IPS-20b (cell line): ENCODE measurements around the gene AGO3.

Source experiments
- H3K27ac ChIP-seq: one replicate; pipeline ENCODE4 v1.5.1; 2013; ENCODE audit warnings: low read length
- H3K27me3 ChIP-seq: 2 replicates; pipeline ENCODE4 v1.6.1; 2013; ENCODE audit warnings: mild to moderate bottlenecking, low read length, inconsistent platforms; ENCODE audit not compliant: insufficient read depth
- H3K36me3 ChIP-seq: 2 replicates; pipeline ENCODE4 v1.6.1; 2013; ENCODE audit warnings: low read depth, mild to moderate bottlenecking, inconsistent platforms, low read length, moderate library complexity; ENCODE audit not compliant: insufficient read depth
- H3K4me1 ChIP-seq: 2 replicates; pipeline ENCODE4 v1.6.1; 2013; ENCODE audit warnings: mild to moderate bottlenecking, control low read depth, inconsistent platforms, low read length, moderate library complexity; ENCODE audit not compliant: insufficient read depth
- H3K4me3 ChIP-seq: 2 replicates; pipeline ENCODE4 v1.5.1; 2013; ENCODE audit warnings: mild to moderate bottlenecking, low read length, inconsistent platforms
- H3K9ac ChIP-seq: 2 replicates; pipeline ENCODE4 v1.6.1; 2013; ENCODE audit warnings: low read depth, mild to moderate bottlenecking, inconsistent platforms, low read length, moderate library complexity
- H3K9me3 ChIP-seq: 2 replicates; pipeline ENCODE4 v1.6.1; 2013; ENCODE audit warnings: mild to moderate bottlenecking, low read depth, low read length, inconsistent platforms; ENCODE audit not compliant: insufficient read depth

Gene AGO3

DNA sequence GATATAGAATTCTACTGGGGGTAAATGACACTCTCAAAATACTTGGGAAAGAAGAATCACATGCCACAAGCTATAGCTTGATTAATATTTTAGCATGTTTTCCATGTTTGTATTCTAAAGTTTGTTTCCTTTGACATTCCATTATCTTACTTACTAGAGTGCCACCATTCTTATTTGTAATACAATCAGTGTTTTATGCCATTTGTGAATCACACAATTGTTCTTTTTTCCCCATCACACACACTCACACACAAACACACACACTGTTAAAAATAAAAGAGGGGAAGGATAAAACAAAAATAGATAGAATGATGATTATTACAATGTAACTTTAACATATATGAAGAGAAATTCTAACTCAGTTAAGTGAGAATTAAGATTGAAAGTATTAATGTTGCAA is 137.0 kb downstream of the AGO3 start:
- Histone ChIP-seq H3K4me3 (no peak overlapping the region), H3K9me3 (no peaks in the 10 kb centered on the region), H3K36me3 (no peaks in the 10 kb centered on the region), H3K4me1 (peaks cover 5% of the 10 kb centered on the region; the same call in 1 of the 2 replicates), H3K27ac (no peak overlapping the region), H3K27me3 (no peaks in the 10 kb centered on the region), H3K9ac (no peak overlapping the region)

DNA sequence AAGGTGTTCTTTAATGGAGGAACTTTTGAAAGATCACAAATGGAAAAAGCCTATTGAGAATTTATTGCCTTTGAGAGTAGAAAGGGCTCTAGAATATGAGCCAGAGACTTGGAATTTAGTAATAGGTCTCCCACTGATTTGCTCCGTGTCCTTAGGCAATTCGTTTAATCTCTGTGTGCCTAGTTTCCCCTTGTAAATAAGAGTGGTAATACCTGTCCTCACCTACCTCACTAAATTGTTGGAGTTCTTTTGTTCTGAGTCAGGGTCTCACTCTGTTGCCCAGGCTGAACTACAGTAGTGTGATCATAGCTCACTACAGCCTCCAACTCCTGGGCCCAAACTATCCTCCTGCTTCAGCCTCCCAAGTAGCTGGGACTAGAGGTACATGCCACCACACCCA is 138.0 kb downstream of the AGO3 start:
- Histone ChIP-seq H3K4me1 (peaks cover 5% of the 10 kb centered on the region; the same call in 1 of the 2 replicates), H3K4me3 (no peak overlapping the region), H3K9ac (no peak overlapping the region), H3K27ac (no peak overlapping the region), H3K9me3 (no peaks in the 10 kb centered on the region), H3K27me3 (no peaks in the 10 kb centered on the region), H3K36me3 (no peaks in the 10 kb centered on the region)

DNA sequence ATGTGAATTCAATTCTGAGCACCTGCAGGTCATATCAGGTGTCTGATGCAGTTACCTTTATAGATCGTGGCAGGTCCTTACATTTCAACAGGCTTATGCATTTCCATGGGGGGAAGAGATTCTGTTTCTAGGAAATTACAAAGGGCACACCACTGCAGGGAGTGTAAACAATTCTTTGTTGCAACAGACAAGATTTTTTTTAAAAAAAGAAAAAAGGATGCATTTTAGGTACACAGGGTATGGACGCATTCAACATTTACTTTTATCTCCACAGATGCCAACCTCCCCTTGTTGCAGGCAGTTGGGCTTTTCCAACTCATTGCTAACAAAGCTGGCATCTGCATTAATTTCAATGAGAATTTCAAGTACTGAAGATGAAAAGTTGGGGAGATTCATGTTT is 139.4 kb downstream of the AGO3 start:
- peak overlapping the region; percentile 49; the same call in 1 of the 2 replicates for H3K9ac ChIP-seq
- H3K9me3 ChIP-seq = no peaks in the 10 kb centered on the region
- peaks cover 5% of the 10 kb centered on the region; the same call in 1 of the 2 replicates for H3K4me1 ChIP-seq
- no peaks in the 10 kb centered on the region for H3K36me3 ChIP-seq
- no peak overlapping the region for H3K4me3 ChIP-seq
- no peaks in the 10 kb centered on the region for H3K27me3 ChIP-seq
- H3K27ac ChIP-seq = no peak overlapping the region

DNA sequence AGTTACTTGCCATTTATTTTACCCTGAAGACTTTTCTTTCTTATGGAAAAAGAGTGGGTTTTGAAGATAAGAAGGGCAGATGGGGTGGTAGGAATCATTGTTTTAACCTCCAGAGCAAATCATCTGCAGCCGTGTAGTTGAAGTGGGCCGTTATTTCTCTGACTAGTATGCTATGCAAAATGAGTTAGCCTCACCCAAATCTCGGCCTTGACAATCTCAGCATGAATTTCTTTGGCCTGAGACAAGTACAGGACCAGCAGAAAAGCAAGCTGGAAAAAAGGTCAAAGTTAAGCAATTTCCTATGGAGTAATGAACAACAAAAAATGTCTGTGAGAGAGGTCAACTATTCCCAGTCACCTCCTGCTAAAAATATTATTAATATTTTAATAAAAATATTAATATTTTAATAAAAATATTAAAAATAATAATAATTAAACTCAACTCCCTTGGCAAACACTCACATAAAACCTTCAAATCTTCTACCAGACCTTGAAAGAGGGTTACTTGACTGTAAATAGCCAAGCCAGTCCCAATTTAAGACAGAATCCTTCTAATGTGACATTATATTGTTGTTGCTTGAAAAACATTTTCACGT is 146.2 kb downstream of the AGO3 start:
- no peak overlapping the region for H3K9ac ChIP-seq

DNA sequence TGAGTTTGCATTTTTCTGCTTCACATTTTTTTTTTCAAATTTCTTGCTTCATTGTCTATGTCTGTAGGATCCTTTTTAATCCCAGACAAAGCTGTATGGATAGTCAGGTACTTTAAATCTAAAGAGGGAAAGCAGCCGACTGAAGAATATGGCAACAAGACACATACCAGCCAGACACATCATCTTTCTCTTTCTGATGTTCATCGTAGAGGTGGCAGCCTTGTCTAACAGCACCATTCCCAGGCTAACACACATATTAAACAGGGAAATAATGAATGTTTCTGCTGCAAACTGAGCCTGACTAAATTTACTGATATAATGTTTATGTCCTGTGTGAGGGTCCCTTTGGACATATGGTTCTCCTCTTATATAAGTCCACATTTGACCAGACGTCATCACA is 149.3 kb downstream of the AGO3 start:
- Histone ChIP-seq H3K36me3 (no peaks in the 10 kb centered on the region), H3K27me3 (peaks cover 11% of the 10 kb centered on the region), H3K4me1 (peaks cover 5% of the 10 kb centered on the region; the same call in 1 of the 2 replicates), H3K9me3 (no peaks in the 10 kb centered on the region), H3K9ac (no peak overlapping the region), H3K4me3 (no peak overlapping the region), H3K27ac (no peak overlapping the region)

More for the DNA sequence above, 146.2 kb downstream of the AGO3 start:
- Histone ChIP-seq H3K4me3 (no peak overlapping the region), H3K4me1 (no peaks in the 10 kb centered on the region), H3K27me3 (no peaks in the 10 kb centered on the region), H3K27ac (no peak overlapping the region), H3K9me3 (no peaks in the 10 kb centered on the region), H3K36me3 (no peaks in the 10 kb centered on the region)

DNA sequence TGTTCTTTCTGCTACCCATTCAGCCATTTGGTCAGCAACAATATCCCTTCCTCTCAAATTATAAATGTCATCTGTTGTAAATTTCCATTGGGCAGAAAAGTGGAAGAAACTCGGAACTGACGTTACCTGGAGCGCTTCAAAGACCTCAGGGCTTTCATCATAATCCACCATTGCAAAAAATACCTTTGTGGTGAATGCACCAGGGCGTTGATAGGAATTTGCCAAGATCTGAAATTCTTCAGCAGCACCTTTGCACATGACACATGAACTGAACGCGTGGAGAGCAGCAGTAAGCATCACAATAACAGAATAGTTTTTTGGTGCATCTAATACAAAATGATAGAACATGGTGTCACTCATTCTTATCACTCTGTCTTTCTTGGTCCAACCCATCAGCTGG is 149.9 kb downstream of the AGO3 start:
- no peaks in the 10 kb centered on the region for H3K36me3 ChIP-seq
- peaks cover 5% of the 10 kb centered on the region; the same call in 1 of the 2 replicates for H3K4me1 ChIP-seq
- no peaks in the 10 kb centered on the region for H3K9me3 ChIP-seq
- no peak overlapping the region for H3K9ac ChIP-seq
- H3K4me3 ChIP-seq = no peak overlapping the region
- H3K27ac ChIP-seq = no peak overlapping the region
- peaks cover 11% of the 10 kb centered on the region for H3K27me3 ChIP-seq

DNA sequence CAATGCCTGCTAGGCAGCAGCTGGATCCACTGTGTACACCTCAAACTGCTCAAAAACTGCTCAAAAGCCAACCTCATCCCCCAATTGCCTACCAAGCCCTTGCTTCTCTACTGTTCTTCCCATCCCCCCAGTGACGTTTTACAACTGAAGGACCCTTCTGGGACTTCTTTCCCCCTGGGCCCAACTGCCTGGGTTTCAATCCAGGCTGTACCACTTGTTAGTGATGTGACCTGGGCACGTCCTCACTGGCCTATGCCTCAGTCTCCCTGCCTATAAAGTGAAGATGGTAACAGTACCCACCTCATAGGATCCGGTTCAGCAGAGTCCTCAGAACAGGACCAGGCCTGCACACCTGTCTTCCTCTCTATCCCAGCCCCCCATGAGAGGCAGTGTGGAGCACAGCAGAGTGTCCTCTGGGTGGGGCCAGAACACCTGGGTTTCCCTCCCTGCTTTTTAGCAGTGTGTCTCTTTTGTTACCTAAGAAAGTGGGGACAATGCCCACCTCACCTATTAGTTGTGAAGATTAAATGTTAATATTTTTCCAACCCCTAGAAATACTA is 151.1 kb downstream of the AGO3 start:
- Histone ChIP-seq H3K9me3 (no peaks in the 10 kb centered on the region), H3K9ac (no peak overlapping the region), H3K4me3 (no peak overlapping the region), H3K4me1 (peaks cover 5% of the 10 kb centered on the region; the same call in 1 of the 2 replicates), H3K36me3 (no peaks in the 10 kb centered on the region), H3K27me3 (peaks cover 11% of the 10 kb centered on the region), H3K27ac (no peak overlapping the region)

DNA sequence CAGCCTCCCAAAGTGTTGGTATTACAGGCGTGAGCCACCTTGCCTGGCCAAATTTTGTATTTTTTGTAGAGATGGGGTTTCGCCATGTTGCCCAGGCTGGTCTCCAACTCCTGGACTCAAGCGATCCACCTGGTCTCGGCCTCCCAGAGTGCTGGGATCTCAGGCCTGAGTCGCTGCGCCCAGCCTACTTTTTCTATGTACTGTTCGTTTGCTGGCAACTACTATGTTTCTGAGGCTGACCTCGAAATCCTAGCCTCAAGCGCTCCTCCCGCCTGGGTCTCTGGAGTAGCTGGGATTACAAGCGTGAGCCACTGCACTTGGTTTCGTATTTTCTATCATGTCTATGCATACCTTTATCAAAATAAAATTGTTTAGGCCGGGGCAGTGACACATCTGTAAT is 152.3 kb downstream of the AGO3 start:
- Histone ChIP-seq H3K9me3 (no peaks in the 10 kb centered on the region), H3K36me3 (no peaks in the 10 kb centered on the region), H3K9ac (no peak overlapping the region), H3K4me3 (peak overlapping the region; percentile 73; the same call in 1 of the 2 replicates), H3K27ac (no peak overlapping the region), H3K27me3 (peaks cover 11% of the 10 kb centered on the region), H3K4me1 (peaks cover 5% of the 10 kb centered on the region; the same call in 1 of the 2 replicates)

DNA sequence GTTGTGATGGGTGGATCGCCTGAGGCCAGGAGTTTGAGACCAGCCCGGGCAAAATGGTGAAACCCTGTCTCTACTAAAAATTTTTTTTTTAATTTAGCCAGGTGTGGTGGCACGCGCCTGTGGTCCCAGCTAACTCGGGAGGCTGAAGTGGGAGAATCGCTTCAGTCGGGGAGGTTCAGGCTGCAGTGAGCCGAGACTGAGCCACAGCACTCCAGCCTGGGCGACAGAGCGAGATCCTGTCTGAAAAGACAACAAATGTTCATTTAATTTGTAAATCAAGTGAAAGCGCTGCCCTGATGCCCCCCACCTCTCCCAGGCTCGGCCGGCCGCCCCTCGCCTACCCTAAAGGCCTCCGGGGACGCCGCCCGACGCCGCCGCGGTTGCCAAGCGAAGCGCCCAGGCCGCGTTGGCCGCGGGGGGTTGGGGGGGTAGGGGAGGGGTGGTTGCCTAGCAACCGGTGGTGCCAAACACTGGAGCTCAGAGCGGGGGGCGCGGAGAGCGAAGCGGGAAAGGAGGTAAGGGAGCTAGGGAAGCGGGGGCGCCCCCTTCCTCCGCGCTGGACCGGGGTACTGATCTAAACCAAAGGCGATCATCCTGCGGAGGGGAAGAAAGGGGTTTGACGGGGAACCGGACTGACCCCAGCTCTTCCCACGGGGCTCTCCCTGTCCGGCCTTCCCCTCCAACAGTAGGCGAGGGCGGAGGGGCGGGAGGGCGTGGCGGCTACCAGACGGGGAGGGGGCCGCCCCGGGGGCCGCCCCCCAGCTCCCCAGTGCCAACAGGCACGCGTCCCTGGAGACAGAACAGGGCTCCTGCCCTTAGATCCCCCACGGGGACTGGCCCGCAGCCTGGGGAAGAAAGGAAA is 153.0 kb downstream of the AGO3 start, which contains the start of gene TEKT2:
Gene TEKT2, plus strand, starts transcription at position 460 of the 862 bp plus-strand sequence. CDS start 828 bp downstream, outside the sequence.
- no peaks in the 10 kb centered on the region for H3K9me3 ChIP-seq
- H3K27ac ChIP-seq = no peak within 1 kb of the TSS
- H3K4me1 ChIP-seq = peaks cover 5% of the 10 kb centered on the region; the same call in 1 of the 2 replicates
- H3K9ac ChIP-seq = peak within 1 kb of the TSS; percentile 72; the same call in 1 of the 2 replicates
- H3K4me3 ChIP-seq = peak within 1 kb of the TSS; percentile 73
- H3K36me3 ChIP-seq = no peaks in the 10 kb centered on the region
- peaks cover 11% of the 10 kb centered on the region for H3K27me3 ChIP-seq

DNA sequence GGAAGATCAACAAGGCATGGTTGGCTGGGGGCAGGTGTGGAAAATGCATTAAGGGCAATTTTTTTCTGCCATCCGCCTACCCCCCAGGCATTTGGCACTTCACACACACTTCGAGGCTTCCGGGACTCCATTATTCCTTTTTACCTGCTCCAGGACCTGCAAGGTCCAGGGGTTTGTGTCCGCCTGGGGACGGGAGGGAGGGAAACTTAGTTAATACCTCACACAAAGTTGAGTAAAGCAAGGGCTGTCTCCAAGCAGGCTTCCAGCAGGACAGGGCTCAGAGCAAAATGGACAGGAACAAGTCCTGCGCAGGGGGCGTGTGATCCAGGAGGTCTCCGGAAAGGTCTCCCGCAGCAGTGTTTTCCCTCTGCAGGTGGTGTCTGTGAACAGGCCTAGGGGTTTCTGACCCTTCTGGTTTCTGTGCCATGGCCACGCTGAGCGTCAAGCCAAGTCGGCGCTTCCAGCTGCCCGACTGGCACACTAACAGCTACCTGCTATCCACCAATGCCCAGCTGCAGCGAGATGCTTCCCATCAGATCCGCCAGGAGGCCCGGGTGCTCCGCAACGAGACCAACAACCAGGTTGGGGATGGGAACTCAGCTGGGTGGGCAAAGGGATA is 153.7 kb downstream of the AGO3 start:
- H3K27ac ChIP-seq = no peak overlapping the region
- peak overlapping the region; percentile 73 for H3K4me3 ChIP-seq

DNA sequence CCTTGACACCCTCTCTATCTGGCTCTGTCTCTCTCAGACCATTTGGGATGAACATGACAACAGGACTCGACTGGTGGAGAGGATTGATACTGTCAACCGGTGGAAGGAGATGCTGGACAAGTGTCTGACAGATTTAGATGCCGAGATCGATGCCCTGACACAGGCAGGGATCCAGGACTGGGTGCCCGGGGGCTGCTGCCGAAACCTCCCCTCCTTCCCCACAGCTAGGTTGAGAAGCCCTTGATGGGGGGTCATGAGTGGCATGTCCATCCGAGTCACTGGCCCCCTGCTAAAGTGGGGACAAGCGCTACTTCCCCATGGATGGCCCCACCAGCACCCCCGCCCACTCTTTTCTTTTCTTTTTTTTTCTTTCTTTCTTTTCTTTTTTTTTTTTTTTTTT is 154.2 kb downstream of the AGO3 start:
- Histone ChIP-seq H3K9me3 (no peaks in the 10 kb centered on the region), H3K27ac (no peak overlapping the region), H3K4me3 (no peak overlapping the region), H3K4me1 (peaks cover 8% of the 10 kb centered on the region; the same call in 1 of the 2 replicates), H3K9ac (no peak overlapping the region), H3K36me3 (no peaks in the 10 kb centered on the region; the same call in 1 of the 2 replicates), H3K27me3 (peaks cover 11% of the 10 kb centered on the region)

More for the DNA sequence above, 153.7 kb downstream of the AGO3 start:
- H3K4me1 ChIP-seq = peaks cover 5% of the 10 kb centered on the region; the same call in 1 of the 2 replicates
- no peaks in the 10 kb centered on the region for H3K36me3 ChIP-seq
- no peaks in the 10 kb centered on the region for H3K9me3 ChIP-seq
- peak overlapping the region; percentile 72; the same call in 1 of the 2 replicates for H3K9ac ChIP-seq
- H3K27me3 ChIP-seq = peaks cover 11% of the 10 kb centered on the region
